SIG-M5 (cell line): Measurements from ENCODE around the gene DENND4A.
"Not testable (repeated sequence)": the region's sequence is repeated elsewhere in the genome, so short reads cannot be mapped to it uniquely, and the experiment has no call there.

ENCODE experiments used
- DNase-seq: peaks from one replicate; lab custom pipeline; 2025; lab: John Stamatoyannopoulos, UW

Gene DENND4A

GRCh38 chr15:65757256-65757655 lies 34.8 kb downstream of the DENND4A start:
- no peak for DNase-seq

GRCh38 chr15:65752151-65752700 lies 39.9 kb downstream of the DENND4A start:
- no peak for DNase-seq

- no peak for DNase-seq
Measured at GRCh38 chr15:65751431-65751830, 40.7 kb downstream of the DENND4A start.

- no peak for DNase-seq
Measured at GRCh38 chr15:65747265-65747664, 44.8 kb downstream of the DENND4A start.

- no peak for DNase-seq
Measured at GRCh38 chr15:65743637-65744252, 48.3 kb downstream of the DENND4A start.

- no peak for DNase-seq
Measured at GRCh38 chr15:65740148-65740547, 51.9 kb downstream of the DENND4A start.

GRCh38 chr15:65738649-65739048 lies 53.4 kb downstream of the DENND4A start:
- DNase-seq, result no peak

GRCh38 chr15:65733599-65733998 lies 58.5 kb downstream of the DENND4A start:
- not testable (repeated sequence) for DNase-seq

- DNase-seq, result no peak
Measured at GRCh38 chr15:65732698-65733097, 59.4 kb downstream of the DENND4A start.

- no peak for DNase-seq
Measured at GRCh38 chr15:65731926-65732325, 60.2 kb downstream of the DENND4A start.

- DNase-seq, result no peak
Measured at GRCh38 chr15:65730549-65731172, 61.4 kb downstream of the DENND4A start.

GRCh38 chr15:65724464-65725215 lies 67.5 kb downstream of the DENND4A start:
- no peak for DNase-seq

- DNase-seq, result no peak
Measured at GRCh38 chr15:65723876-65724275, 68.2 kb downstream of the DENND4A start.

- DNase-seq, result no peak
Measured at GRCh38 chr15:65722191-65722590, 69.9 kb downstream of the DENND4A start.

- DNase-seq, result no peak
Measured at GRCh38 chr15:65712415-65712814, 79.7 kb downstream of the DENND4A start.

- DNase-seq, result no peak
Measured at GRCh38 chr15:65695081-65695480, 97.0 kb downstream of the DENND4A start.

- DNase-seq, result no peak
Measured at GRCh38 chr15:65690778-65691177, 101.3 kb downstream of the DENND4A start.

- no peak for DNase-seq
Measured at GRCh38 chr15:65690173-65690572, 101.9 kb downstream of the DENND4A start.

GRCh38 chr15:65688462-65688861 lies 103.6 kb downstream of the DENND4A start:
- DNase-seq, result no peak

GRCh38 chr15:65682404-65682911 lies 109.6 kb downstream of the DENND4A start:
- DNase-seq, result no peak

- no peak for DNase-seq
Measured at GRCh38 chr15:65680544-65680943, 111.5 kb downstream of the DENND4A start.

GRCh38 chr15:65676123-65676522 lies 116.0 kb downstream of the DENND4A start:
- no peak for DNase-seq

- no peak for DNase-seq
Measured at GRCh38 chr15:65675551-65675950, 116.5 kb downstream of the DENND4A start.
